Karpas-422 (cell line): Measurements from ENCODE around the gene ZNF784. TPM values are rescaled to one million over a fixed set of nuclear protein-coding genes. Genes with fewer than 3 reads are reported as not detected.

ENCODE experiments used
- total RNA-seq: library from RNA; depleted of rRNA; stranded (reverse); fragments of >200 nt; shearing (Covaris generic); gene quantifications from 2 replicates; pipeline ENCODE4 v1.2.3, GENCODE V29; 2014; ENCODE audit warnings: low replicate concordance; rRNA removed

ZNF784 gene
- total RNA-seq, 1 experiment from 2014 or later: 2.8 TPM

Other genes starting within 250 kb of the ZNF784 start
- not detected in 2 replicates for gene TMEM190, start 247.7 kb downstream of the ZNF784 start, total RNA-seq
- 0.89 and 8.0 TPM in 2 replicates for gene TMEM238, start 240.3 kb downstream of the ZNF784 start, total RNA-seq
- gene RPL28, start 238.6 kb downstream of the ZNF784 start, total RNA-seq: 959 and 1,311 TPM in 2 replicates
- gene UBE2S, start 216.8 kb downstream of the ZNF784 start, total RNA-seq: 291 and 1,094 TPM in 2 replicates
- gene SHISA7, start 181.3 kb downstream of the ZNF784 start, total RNA-seq: not detected in 2 replicates
- gene ISOC2, start 162.9 kb downstream of the ZNF784 start, total RNA-seq: 102 and 151 TPM in 2 replicates
- gene C19orf85, start 159.8 kb downstream of the ZNF784 start, total RNA-seq: not detected in 2 replicates
- gene ZNF628, start 147.9 kb downstream of the ZNF784 start, total RNA-seq: 1.1 and 6.2 TPM in 2 replicates
- gene NAT14, start 139.4 kb downstream of the ZNF784 start, total RNA-seq: 29.7 and 57.2 TPM in 2 replicates
- 1.0 TPM in 1 of 2 replicates, not detected in the other for gene SSC5D, start 136.1 kb downstream of the ZNF784 start, total RNA-seq
- gene SBK2, start 87.4 kb downstream of the ZNF784 start, total RNA-seq: not detected in 2 replicates
- gene SBK3, start 79.0 kb downstream of the ZNF784 start, total RNA-seq: not detected in 2 replicates
- 5.0 and 8.5 TPM in 2 replicates for gene ZNF579, start 43.7 kb downstream of the ZNF784 start, total RNA-seq
- gene FIZ1, start 25.0 kb downstream of the ZNF784 start, total RNA-seq: 6.4 and 12.2 TPM in 2 replicates
- gene ZNF524, start 24.3 kb downstream of the ZNF784 start, total RNA-seq: 8.4 and 20.3 TPM in 2 replicates
- 3.6 and 8.6 TPM in 2 replicates for gene ZNF865, start 18.9 kb downstream of the ZNF784 start, total RNA-seq
- gene ZNF580, start 16.4 kb upstream of the ZNF784 start, total RNA-seq: 44.3 and 47.5 TPM in 2 replicates
- 119 and 128 TPM in 2 replicates for gene ZNF581, start 19.1 kb upstream of the ZNF784 start, total RNA-seq
- gene CCDC106, start 23.6 kb upstream of the ZNF784 start, total RNA-seq: 26.2 and 54.8 TPM in 2 replicates
- gene U2AF2, start 30.5 kb upstream of the ZNF784 start, total RNA-seq: 107 and 272 TPM in 2 replicates
- 21.2 and 52.5 TPM in 2 replicates for gene EPN1, start 50.7 kb upstream of the ZNF784 start, total RNA-seq
- gene NLRP9, start 113.8 kb upstream of the ZNF784 start, total RNA-seq: not detected in 2 replicates
- gene RFPL4A, start 134.5 kb upstream of the ZNF784 start, total RNA-seq: 0.22 TPM in 1 of 2 replicates, not detected in the other
- gene RFPL4AL1, start 144.6 kb upstream of the ZNF784 start, total RNA-seq: not detected in 2 replicates
- gene NLRP11, start 207.4 kb upstream of the ZNF784 start, total RNA-seq: 1.8 and 5.0 TPM in 2 replicates
- 28.2 and 30.2 TPM in 2 replicates for gene NLRP4, start 212.0 kb upstream of the ZNF784 start, total RNA-seq